Uterus (tissue), 4 donors: ENCODE data around the gene ATP8A2. TPM values are rescaled to one million over a fixed set of nuclear protein-coding genes. Genes with fewer than 3 reads are reported as not detected.
"Not testable (repeated sequence)": the region's sequence is repeated elsewhere in the genome, so short reads cannot be mapped to it uniquely, and the experiment has no call there.

Experiments
- DNase-seq, 2 donors: peaks; one replicate each; pipeline ENCODE4 v3.0.0-alpha.2; 2019 to 2020
- H3K27ac ChIP-seq, 2 donors: fragments of 200-600 bp; sonication (generic); 1 replicate in 1 of 2; 2 replicates in 1 of 2; pipeline ENCODE4 v1.5.1; 2016 to 2018
- H3K27me3 ChIP-seq, 2 donors: fragments of 200-600 bp; sonication (generic); one replicate each; pipeline ENCODE4 v1.5.1; 2018 to 2019; ENCODE audit warnings: control low read depth in 1 of 2
- H3K36me3 ChIP-seq, 2 donors: fragments of 200-600 bp; sonication (generic); one replicate each; pipeline ENCODE4 v1.5.1; 2019; ENCODE audit warnings: control low read depth in 1 of 2
- H3K4me1 ChIP-seq, 2 donors: fragments of 200-600 bp; sonication (generic); one replicate each; pipeline ENCODE4 v1.5.1; 2018 to 2019; ENCODE audit warnings: control low read depth in 1 of 2
- H3K4me3 ChIP-seq, 2 donors: fragments of 200-600 bp; sonication (generic); 1 replicate in 1 of 2; 2 replicates in 1 of 2; pipeline ENCODE4 v1.5.1; 2018 to 2019; ENCODE audit warnings: mild to moderate bottlenecking in 1 of 2
- H3K9me3 ChIP-seq, 2 donors: fragments of 200-600 bp; sonication (generic); one replicate each; pipeline ENCODE4 v1.5.1; 2019; ENCODE audit warnings: control low read depth in 1 of 2
- CTCF ChIP-seq, 4 experiments: fragments of 200-600 bp in 2 of 4; fragments of 450-650 bp in 2 of 4; sonication (generic) in 2 of 4; IDR thresholded peaks; one replicate each; pipeline ENCODE4 v1.5.1; 2016 to 2019; ENCODE audit warnings: antibody characterized with exemption in 4 of 4, mild to moderate bottlenecking in 2 of 4, moderate library complexity in 1 of 4
- POLR2A ChIP-seq, 2 donors: fragments of 450-650 bp; IDR thresholded peaks; one replicate each; pipeline ENCODE4 v1.6.1; 2016; ENCODE audit warnings: antibody characterized with exemption in 2 of 2, mild to moderate bottlenecking in 1 of 2, moderate library complexity in 1 of 2
- intact Hi-C: fragments of 100-400 bp; cut with DNase I; formaldehyde crosslinking; loops from one replicate; pipeline ENCODE4 v1.15.1; 2023; ENCODE audit warnings: low total_unique reads
- small RNA-seq: library from RNA; depleted of rRNA; stranded (forward); fragments of <200 nt; gene quantifications from one replicate; pipeline ENCODE3, GENCODE V24; 2016
- total RNA-seq, 4 donors: library from RNA; depleted of rRNA in 3 of 4; stranded (reverse); fragments of >200 nt in 3 of 4; gene quantifications; one replicate each; pipeline versions ENCODE4 v1.1.0 to v1.2.4, GENCODE V29; 2014 to 2023
- donor health status: DM: yes; HTN: yes; CAD: no.

The ATP8A2 gene
- total RNA-seq, 4 donors from 2014 or later, result 0.64 to 21.4 TPM; not detected in 2

- Histone ChIP-seq H3K27me3 (no peaks in the 10 kb centered on the region), H3K4me3 (no peak overlapping the region), H3K36me3 (no peaks in the 10 kb centered on the region), H3K27ac (no peak overlapping the region), H3K4me1 (no peaks in the 10 kb centered on the region), H3K9me3 (no peaks in the 10 kb centered on the region)
- intact Hi-C loops, result no loop called here
- no peak for DNase-seq
- TF ChIP-seq POLR2A (IDR thresholded peaks at IDR 0.05), result no peak
- no peak for TF ChIP-seq CTCF (IDR thresholded peaks at IDR 0.05)
These were observed 699.9 kb downstream of the ATP8A2 start for GRCh38 chr13:26071691-26072090.

- H3K36me3 ChIP-seq, intact Hi-C loops, H3K9me3 ChIP-seq, DNase-seq, H3K4me3 ChIP-seq, H3K27ac ChIP-seq, H3K27me3 ChIP-seq, H3K4me1 ChIP-seq: not testable (repeated sequence)
These were observed 700.6 kb downstream of the ATP8A2 start for GRCh38 chr13:26072335-26072734.

- H3K4me1 ChIP-seq, result no peaks in the 10 kb centered on the region
- TF ChIP-seq POLR2A (IDR thresholded peaks at IDR 0.05), result no peak
- no peak for TF ChIP-seq CTCF (IDR thresholded peaks at IDR 0.05)
- H3K27me3 ChIP-seq, result no peaks in the 10 kb centered on the region
- no peaks in the 10 kb centered on the region for H3K36me3 ChIP-seq
- H3K9me3 ChIP-seq, result no peaks in the 10 kb centered on the region
- no peak overlapping the region for H3K4me3 ChIP-seq
- intact Hi-C loops, result no loop called here
- no peak overlapping the region for H3K27ac ChIP-seq
- no peak for DNase-seq
These were observed 702.9 kb downstream of the ATP8A2 start for GRCh38 chr13:26074706-26075105.

Small RNAs within 50 kb of the gene (small RNA-seq; reads per million reads assigned to genes)
- not detected for gene RN7SL741P
- gene RNU6-78P, result not detected
- gene RNY1P3, result not detected

Other genes with a start within 250 kb of the ATP8A2 start
- 1 to 10 TPM in 1 of 4 donors, under 1 TPM in 1, not detected in 2; 0.09 to 2.4 TPM for gene AMER2, start 199.7 kb upstream of the ATP8A2 start, total RNA-seq
- 10 to 100 TPM in 3 of 4 donors, 1 to 10 TPM in 1; 10.0 to 36.4 (median 27.3) TPM for gene MTMR6, start 84.5 kb upstream of the ATP8A2 start, total RNA-seq
- 100 to 1,000 TPM in 1 of 4 donors, 10 to 100 TPM in 3; 49.7 to 130 (median 61.1) TPM for gene NUP58, start 70.3 kb upstream of the ATP8A2 start, total RNA-seq